Measurements from ENCODE around the gene WASF3.

- TF ChIP-seq CTCF (conservative IDR thresholded peaks at IDR 0.05; ENCODE audit: low read depth, low read length), result no peak
- TF ChIP-seq EZH2 (IDR thresholded peaks at IDR 0.05; ENCODE audit: borderline replicate concordance, low read depth, low read length, poor library complexity, severe bottlenecking), result no peak
Observed at GRCh38 chr13:26664286-26664685, 106.8 kb downstream of the WASF3 start.

All from A673 (cell line).